ENCODE data around the gene KLHL8. TPM values are rescaled to one million over a fixed set of nuclear protein-coding genes. Genes with fewer than 3 reads are reported as not detected.

The KLHL8 gene
- total and polyA plus RNA-seq, 4 experiments from 2014 or later = 9.3 to 11.4 (median 10.4) TPM

DNA sequence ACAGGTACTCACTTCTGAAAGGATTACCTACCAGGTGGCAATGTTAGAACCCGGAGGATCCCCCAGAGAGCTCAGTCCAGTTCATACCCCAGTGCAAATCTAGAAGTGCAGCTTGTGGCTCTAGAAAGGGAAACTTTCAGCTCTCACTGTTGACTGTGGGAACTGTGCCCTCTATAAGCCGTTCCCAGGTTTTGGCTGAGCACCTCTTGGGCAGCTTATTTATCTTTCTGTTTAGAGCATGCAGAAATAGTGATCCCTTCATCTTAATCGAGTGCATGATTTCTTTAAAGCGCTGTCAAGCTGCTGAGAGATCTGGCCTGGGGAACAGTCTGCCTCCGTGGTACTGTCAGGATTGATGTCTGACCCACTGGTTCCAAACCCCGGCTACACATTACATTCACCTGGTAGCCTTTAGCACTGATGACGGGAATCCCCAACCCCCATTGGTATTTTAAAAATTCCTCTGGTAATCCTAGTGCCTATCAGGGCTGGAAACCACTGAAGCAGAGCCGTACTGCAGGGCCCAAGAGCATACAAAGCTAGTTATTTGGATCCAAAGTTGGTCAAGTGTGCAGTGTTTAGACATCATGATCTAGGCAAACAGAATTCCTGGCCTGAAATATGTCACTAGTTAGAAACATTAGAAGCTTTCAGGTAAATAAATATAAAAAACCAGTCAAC lies 103.2 kb downstream of the KLHL8 start:
- no peak for DNase-seq
- Histone ChIP-seq H3K36me3 (ENCODE audit: insufficient read depth, low read length) (peaks cover 31% of the 10 kb centered on the region), H3K9me3 (ENCODE audit: control insufficient read depth in 1 of 2, low read length in 2 of 2) (no peaks in the 10 kb centered on the region), H3K27ac (ENCODE audit: low read depth, low read length) (no peak overlapping the region), H3K27me3 (ENCODE audit: insufficient read depth, low read length) (no peaks in the 10 kb centered on the region), H3K4me1 (ENCODE audit: insufficient read depth, low read length) (peaks cover 13% of the 10 kb centered on the region), H3K4me3 (ENCODE audit: low read length in 2 of 2) (no peak overlapping the region)
- Mint-ChIP-seq H3K27ac (peak overlapping the region in 3 of 7 donors; percentile 47 to 74 (median 66)), H3K4me3 (no peak overlapping the region), H3K36me3 (peaks cover 58 to 85% of the 10 kb centered on the region in 2 donors), H3K9me3 (peaks cover 0 to 2% (median 0%) of the 10 kb centered on the region in 8 donors), H3K27me3 (no peaks in the 10 kb centered on the region), H3K4me1 (peaks cover 15 to 42% (median 22%) of the 10 kb centered on the region in 4 donors)
- ChIA-PET CTCF (ENCODE audit: partially characterized antibody) (interaction anchor here (1.2 to 3.4 kb wide), 3 partner anchors 24 to 195 kb away, joined by 3 to 17 read pairs (median 17); no protein-coding TSS in a partner anchor), POLR2A (ENCODE audit: partially characterized antibody) (no interaction called here)
- intact Hi-C loops (cut with micrococcal nuclease) = no loop called here

DNA sequence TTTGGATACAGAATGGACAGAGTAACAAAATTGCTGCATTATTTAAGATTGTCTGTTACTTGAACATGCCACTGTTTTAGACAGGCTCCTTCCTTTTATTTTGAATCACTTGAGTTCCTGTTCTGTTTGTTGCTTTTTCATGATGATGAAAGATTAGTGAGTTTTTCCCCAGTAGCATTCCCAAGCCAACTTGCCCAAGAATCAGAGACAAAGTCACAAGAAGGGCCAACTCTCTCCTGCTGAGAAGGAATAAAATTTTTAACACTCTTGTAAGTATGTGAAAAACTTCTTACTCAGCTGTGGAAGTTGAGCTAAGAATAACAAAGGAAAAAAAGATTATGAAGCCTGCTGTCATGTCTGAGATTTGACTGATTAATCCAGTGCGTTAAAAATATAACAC lies 104.2 kb downstream of the KLHL8 start:
- Mint-ChIP-seq H3K27ac (peak overlapping the region in 1 of 7 donors; percentile 7), H3K36me3 (peaks cover 61 to 86% of the 10 kb centered on the region in 2 donors), H3K27me3 (no peaks in the 10 kb centered on the region), H3K4me3 (no peak overlapping the region), H3K9me3 (peaks cover 0 to 6% (median 0%) of the 10 kb centered on the region in 8 donors), H3K4me1 (peaks cover 15 to 37% (median 20%) of the 10 kb centered on the region in 4 donors)
- intact Hi-C loops (cut with micrococcal nuclease) = no loop called here
- H3K27ac ChIP-seq (ENCODE audit: low read depth, low read length) = no peak overlapping the region
- peaks cover 3% of the 10 kb centered on the region for H3K4me1 ChIP-seq (ENCODE audit: insufficient read depth, low read length)
- ChIA-PET POLR2A (ENCODE audit: partially characterized antibody) (no interaction called here), CTCF (ENCODE audit: partially characterized antibody) (interaction anchor here (1.8 to 3.4 kb wide), 3 partner anchors 11 to 194 kb away, joined by 5 to 17 read pairs (median 17); no protein-coding TSS in a partner anchor)
- H3K4me3 ChIP-seq (ENCODE audit: low read length in 2 of 2) = no peak overlapping the region
- H3K27me3 ChIP-seq (ENCODE audit: insufficient read depth, low read length) = no peaks in the 10 kb centered on the region
- H3K9me3 ChIP-seq (ENCODE audit: control insufficient read depth in 1 of 2, low read length in 2 of 2) = no peaks in the 10 kb centered on the region
- peaks cover 31% of the 10 kb centered on the region for H3K36me3 ChIP-seq (ENCODE audit: insufficient read depth, low read length)
- DNase-seq = no peak

DNA sequence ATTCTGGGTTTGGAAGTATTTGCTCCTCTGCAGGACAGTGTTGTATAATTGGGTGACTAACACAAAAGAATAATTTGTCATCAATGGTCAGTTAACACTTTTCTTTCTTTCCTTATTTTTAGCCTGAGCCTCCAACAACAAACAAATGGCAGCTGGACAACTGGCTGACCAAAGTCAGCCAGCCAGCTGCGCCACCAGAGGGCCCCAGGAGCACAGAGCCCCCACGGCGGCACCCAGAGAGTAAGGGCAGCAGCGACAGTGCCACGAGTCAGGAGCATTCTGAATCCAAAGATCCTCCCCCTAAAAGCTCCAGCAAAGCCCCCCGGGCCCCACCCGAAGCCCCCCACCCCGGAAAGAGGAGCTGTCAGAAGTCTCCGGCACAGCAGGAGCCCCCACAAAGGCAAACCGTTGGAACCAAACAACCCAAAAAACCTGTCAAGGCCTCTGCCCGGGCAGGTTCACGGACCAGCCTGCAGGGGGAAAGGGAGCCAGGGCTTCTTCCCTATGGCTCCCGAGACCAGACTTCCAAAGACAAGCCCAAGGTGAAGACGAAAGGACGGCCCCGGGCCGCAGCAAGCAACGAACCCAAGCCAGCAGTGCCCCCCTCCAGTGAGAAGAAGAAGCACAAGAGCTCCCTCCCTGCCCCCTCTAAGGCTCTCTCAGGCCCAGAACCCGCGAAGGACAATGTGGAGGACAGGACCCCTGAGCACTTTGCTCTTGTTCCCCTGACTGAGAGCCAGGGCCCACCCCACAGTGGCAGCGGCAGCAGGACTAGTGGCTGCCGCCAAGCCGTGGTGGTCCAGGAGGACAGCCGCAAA lies 106.0 kb downstream of the KLHL8 start:
- Mint-ChIP-seq H3K9me3 (peaks cover 0 to 6% (median 0%) of the 10 kb centered on the region in 8 donors), H3K4me3 (no peak overlapping the region), H3K36me3 (peaks cover 53 to 74% of the 10 kb centered on the region in 2 donors), H3K27me3 (no peaks in the 10 kb centered on the region), H3K4me1 (peaks cover 7 to 20% (median 9%) of the 10 kb centered on the region in 4 donors), H3K27ac (peak overlapping the region in 1 of 7 donors; percentile 22)
- Histone ChIP-seq H3K4me1 (ENCODE audit: insufficient read depth, low read length) (no peaks in the 10 kb centered on the region), H3K27me3 (ENCODE audit: insufficient read depth, low read length) (no peaks in the 10 kb centered on the region), H3K4me3 (ENCODE audit: low read length in 2 of 2) (no peak overlapping the region), H3K36me3 (ENCODE audit: insufficient read depth, low read length) (peaks cover 28% of the 10 kb centered on the region), H3K9me3 (ENCODE audit: control insufficient read depth in 1 of 2, low read length in 2 of 2) (no peaks in the 10 kb centered on the region), H3K27ac (ENCODE audit: low read depth, low read length) (no peak overlapping the region)
- ChIA-PET CTCF (ENCODE audit: partially characterized antibody) (interaction anchor here (1.5 to 3.4 kb wide), 2 partner anchors 192 kb away, joined by 6 to 17 read pairs; no protein-coding TSS in a partner anchor), POLR2A (ENCODE audit: partially characterized antibody) (no interaction called here)
- DNase-seq = no peak
- intact Hi-C loops (cut with micrococcal nuclease) = no loop called here

DNA sequence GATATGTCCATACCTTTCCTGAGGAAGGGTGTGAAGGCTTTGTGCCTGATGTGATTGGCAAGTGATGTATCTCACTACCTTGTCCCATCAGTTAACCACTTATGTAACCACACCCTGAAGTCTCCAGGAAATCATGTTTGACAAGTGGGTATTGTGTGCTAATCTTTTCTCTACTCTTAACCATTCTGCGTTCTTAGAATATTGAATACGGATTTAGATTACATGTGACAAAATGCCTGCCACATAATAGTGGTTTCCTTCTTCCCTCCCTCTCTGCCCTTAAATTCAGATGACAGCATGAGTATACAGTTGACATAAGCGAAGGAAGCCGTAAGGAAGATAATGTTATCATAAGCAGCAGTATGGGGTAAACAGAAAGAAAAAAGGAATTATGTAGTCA lies 108.4 kb downstream of the KLHL8 start:
- Histone ChIP-seq H3K36me3 (ENCODE audit: insufficient read depth, low read length) (peaks cover 41% of the 10 kb centered on the region), H3K4me3 (ENCODE audit: low read length in 2 of 2) (no peak overlapping the region), H3K27me3 (ENCODE audit: insufficient read depth, low read length) (no peaks in the 10 kb centered on the region), H3K27ac (ENCODE audit: low read depth, low read length) (no peak overlapping the region), H3K4me1 (ENCODE audit: insufficient read depth, low read length) (peaks cover 8% of the 10 kb centered on the region), H3K9me3 (ENCODE audit: control insufficient read depth in 1 of 2, low read length in 2 of 2) (no peaks in the 10 kb centered on the region)
- H3K27me3 Mint-ChIP-seq = no peaks in the 10 kb centered on the region
- peak overlapping the region in 1 of 8 donors; percentile 52 for H3K4me3 Mint-ChIP-seq
- peak overlapping the region in 2 of 7 donors; percentile 7 to 74 for H3K27ac Mint-ChIP-seq
- peaks cover 60 to 77% of the 10 kb centered on the region in 2 donors for H3K36me3 Mint-ChIP-seq
- POLR2A ChIA-PET (ENCODE audit: partially characterized antibody) = no interaction called here
- H3K4me1 Mint-ChIP-seq = peaks cover 12 to 28% (median 15%) of the 10 kb centered on the region in 4 donors
- peaks cover 0 to 6% (median 0%) of the 10 kb centered on the region in 8 donors for H3K9me3 Mint-ChIP-seq
- intact Hi-C loops (cut with micrococcal nuclease) = no loop called here
- CTCF ChIA-PET (ENCODE audit: partially characterized antibody) = no interaction called here
- DNase-seq = no peak

Other genes with a start within 250 kb of the KLHL8 start
- under 1 TPM; 0.35 to 0.58 TPM for gene HSD17B13, start 102.3 kb upstream of the KLHL8 start, total RNA-seq
- gene HSD17B13, start 102.3 kb upstream of the KLHL8 start, polyA plus RNA-seq = under 1 TPM in 1 of 2 donors, not detected in 1; 0.14 TPM
- gene HSD17B11, start 170.6 kb upstream of the KLHL8 start, total RNA-seq = 10 to 100 TPM; 69.7 to 69.8 TPM
- 100 to 1,000 TPM in 1 of 2 donors, 10 to 100 TPM in 1; 69.2 to 130 TPM for gene HSD17B11, start 170.6 kb upstream of the KLHL8 start, polyA plus RNA-seq
- gene NUDT9, start 202.0 kb upstream of the KLHL8 start, total RNA-seq = 10 to 100 TPM; 16.7 to 18.3 TPM
- 10 to 100 TPM; 21.2 to 24.9 TPM for gene NUDT9, start 202.0 kb upstream of the KLHL8 start, polyA plus RNA-seq

Measured in CD4-positive, alpha-beta memory T cell (primary cell).